Brain pericyte (primary cell): ENCODE measurements around the gene CASP7.
A peak's percentile ranks its signal among the peaks of the same experiment; 100 is the strongest.

ENCODE experiments used
- DNase-seq: peaks from one replicate; pipeline ENCODE4 v3.0.0-alpha.2; 2012; ENCODE audit warnings: low read depth, low spot score

The CASP7 gene

DNA sequence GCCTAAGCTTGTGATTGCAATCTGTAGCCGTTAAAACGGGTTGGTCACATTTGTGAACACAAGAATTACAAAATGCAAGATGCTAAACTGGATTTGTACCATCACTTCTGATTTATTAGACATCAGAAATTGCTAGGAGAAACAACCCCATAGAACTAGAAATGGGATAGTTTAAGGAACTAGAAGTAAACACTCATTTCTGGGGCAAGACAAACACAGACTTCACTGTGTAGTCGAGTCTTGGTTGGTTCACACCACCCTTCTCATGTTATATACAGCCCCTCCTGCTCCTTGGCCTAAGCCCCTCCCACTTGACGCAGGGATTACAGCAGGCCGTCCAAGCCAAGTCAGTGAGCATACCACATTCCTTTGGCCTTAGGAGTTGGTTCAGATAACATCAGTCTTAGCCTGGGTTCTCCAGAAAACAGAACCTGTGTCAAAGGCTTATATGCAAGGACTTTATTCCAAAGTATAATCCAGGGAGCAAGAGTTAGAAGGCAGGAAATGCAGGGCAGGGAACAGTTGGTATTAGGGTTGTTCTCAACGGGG is 13.8 kb upstream of the CASP7 start:
- no peak for DNase-seq

GRCh38 chr10:113666682-113667252 is 12.9 kb upstream of the CASP7 start:
- no peak for DNase-seq

- peak; percentile 8 for DNase-seq
Observed at GRCh38 chr10:113680190-113681111, 739 bp downstream of the CASP7 start.

DNA sequence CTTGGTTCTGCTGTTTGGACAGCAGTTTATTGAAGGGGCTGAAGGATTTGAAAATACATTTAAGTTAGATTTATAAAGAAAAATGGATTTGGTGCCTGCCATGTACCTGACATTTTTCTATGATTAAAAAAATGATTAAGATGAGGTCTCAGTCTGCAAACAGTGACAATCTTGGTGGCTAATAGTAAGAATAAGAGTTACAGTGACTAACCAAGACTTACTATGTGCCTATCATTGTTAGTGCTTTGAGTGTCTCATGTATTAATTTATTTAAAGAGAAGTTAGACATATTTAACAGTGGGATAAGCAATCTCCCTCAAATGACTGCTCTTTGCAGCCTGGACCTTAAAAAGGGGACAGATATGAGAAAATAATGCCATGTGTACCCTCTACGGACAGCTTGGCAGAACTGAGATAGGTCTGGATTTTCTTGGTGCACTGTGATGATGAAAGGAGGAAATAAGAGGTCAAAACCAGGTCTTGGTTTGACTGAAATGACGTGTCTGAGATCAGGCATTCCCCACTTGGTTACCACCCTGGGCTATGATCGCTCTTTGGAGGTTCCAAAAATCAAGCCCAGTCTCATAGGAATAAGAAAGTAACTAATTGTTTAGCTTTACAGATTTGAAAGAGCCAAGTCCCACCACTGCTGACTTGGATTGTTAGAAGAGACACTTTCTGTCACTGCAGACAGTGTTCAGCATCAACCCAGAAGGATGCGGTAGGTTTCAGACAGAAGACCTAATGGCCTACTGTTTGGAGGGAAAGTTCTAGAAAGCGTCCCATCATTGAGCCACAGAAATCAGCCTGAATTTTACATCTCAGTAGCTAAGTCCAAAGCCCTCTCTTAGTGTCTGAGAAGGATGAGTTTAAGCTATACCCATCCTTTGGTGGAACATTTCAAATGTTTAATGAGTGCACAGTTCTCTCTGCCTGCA is 2.1 kb downstream of the CASP7 start:
- no peak for DNase-seq

- DNase-seq, result no peak
Observed at GRCh38 chr10:113683300-113683699, 3.6 kb downstream of the CASP7 start.

DNA sequence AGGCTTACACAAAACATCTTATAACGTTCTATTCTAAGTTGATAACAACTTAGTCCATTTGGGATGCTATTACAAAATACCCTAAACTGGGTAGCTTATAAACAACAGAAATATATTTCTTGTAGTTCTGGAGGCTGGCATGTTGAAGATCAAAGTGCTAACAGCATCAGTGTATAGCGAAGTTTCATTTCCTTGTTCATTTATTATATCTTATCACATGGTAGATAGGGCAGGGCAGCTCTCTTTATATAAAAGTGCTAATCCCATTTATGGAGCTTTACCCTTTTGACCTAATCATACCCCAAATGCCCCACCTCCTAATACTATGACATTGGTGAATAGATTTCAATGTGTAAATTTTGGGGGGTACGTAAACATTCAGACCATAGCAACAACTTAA is 6.3 kb downstream of the CASP7 start:
- no peak for DNase-seq

GRCh38 chr10:113687037-113687436 is 7.3 kb downstream of the CASP7 start:
- no peak for DNase-seq

- DNase-seq, result no peak
Observed at GRCh38 chr10:113689057-113689456, 9.3 kb downstream of the CASP7 start.

GRCh38 chr10:113689574-113689973 is 9.9 kb downstream of the CASP7 start:
- no peak for DNase-seq

- DNase-seq, result no peak
Observed at GRCh38 chr10:113690749-113691148, 11.0 kb downstream of the CASP7 start.

GRCh38 chr10:113691381-113691780 is 11.7 kb downstream of the CASP7 start:
- DNase-seq, result no peak

DNA sequence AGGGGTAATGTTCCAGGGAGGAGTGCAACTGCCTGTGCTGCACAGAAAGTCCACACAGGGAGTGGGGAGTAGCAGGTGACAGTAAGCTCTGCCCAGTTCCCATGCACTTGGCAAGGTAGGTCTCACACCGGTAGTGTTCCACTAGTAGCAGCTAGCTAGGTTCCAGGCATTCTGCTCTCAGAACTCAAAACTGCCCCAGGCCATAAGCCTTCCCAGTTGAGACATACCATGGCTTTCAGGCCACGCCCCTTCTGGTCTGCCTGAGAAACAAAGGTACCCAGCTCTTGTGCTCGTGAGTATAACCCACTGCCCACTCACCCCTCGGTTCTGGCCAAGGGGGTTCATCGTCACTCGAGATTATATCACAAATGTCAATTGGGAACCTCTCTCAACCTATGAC is 12.6 kb downstream of the CASP7 start:
- DNase-seq, result no peak

GRCh38 chr10:113693348-113693747 is 13.6 kb downstream of the CASP7 start:
- no peak for DNase-seq

GRCh38 chr10:113695691-113696090 is 16.0 kb downstream of the CASP7 start:
- no peak for DNase-seq

- DNase-seq, result no peak
Observed at GRCh38 chr10:113697595-113697994, 17.9 kb downstream of the CASP7 start.

DNA sequence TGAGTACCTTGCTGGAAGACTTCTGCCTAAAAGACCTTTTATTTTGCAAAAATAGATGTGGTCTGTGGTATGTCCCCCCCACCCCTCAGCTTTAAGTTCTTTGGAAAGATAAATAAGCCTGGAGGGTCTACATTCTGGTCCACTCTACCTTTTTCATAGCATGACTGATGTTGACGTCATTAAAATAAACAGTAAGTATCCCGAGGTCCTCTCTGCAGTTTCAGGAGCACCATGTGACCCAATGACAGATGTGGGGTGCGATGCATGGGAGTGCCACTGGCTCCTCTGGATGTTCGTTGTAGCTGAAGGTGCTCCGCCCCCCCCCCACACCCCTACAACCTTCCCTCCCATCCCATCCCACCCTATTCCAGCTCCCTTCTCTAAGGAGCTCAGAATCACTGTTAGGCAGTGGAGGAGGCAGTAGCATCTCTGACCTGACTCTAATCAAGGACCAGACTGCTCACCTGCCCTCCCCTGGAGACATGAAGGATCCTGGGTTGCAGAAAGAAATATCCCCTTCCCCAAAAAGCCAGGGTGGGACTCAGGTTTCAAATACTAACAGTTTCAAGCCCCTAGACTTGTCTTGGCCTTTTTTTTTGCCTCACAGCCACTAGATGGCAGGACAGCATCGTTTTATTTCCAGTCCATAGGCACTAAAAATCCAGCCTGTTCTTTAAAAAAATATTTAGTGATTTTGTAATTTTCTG is 25.1 kb downstream of the CASP7 start:
- no peak for DNase-seq

- no peak for DNase-seq
Observed at GRCh38 chr10:113705344-113705652, 25.6 kb downstream of the CASP7 start.

- no peak for DNase-seq
Observed at GRCh38 chr10:113706623-113707022, 26.9 kb downstream of the CASP7 start.

- DNase-seq, result no peak
Observed at GRCh38 chr10:113708640-113709039, 28.9 kb downstream of the CASP7 start.

DNA sequence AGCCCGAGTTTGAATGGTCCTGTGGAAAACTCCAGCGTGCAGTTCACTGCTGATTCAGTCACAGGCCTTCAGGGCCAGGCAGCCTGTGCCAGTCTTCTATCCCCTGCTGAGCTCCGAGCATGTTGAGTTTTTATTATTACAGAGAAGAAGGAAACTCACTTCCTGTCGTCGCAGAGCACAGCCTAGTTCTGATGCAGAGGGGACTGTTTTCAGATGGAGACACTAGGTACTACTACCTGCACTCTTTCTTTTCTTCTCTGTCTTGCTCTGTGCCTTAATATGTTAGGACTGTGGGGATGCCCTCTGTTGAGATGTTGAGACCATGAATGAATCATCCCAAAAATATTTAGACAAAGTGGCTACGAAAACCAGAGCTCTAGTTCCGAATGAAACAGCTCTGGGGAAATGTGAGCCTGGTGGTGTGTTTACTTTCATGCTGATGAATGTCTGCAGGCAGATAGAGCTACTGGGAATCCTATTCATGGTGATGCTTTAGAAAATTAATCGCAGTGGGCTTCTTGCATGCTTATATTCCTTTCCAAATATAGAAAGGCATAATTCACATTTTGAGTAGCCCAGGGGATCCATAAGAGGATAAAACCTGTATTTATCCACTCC is 29.6 kb downstream of the CASP7 start:
- DNase-seq, result peak; percentile 57

- DNase-seq, result no peak
Observed at GRCh38 chr10:113711142-113711541, 31.4 kb downstream of the CASP7 start.
